NCI-H2107 (cell line): ENCODE measurements around the gene ARFIP1.

Experiments used
- DNase-seq: peaks from one replicate; lab custom pipeline; 2025; lab: John Stamatoyannopoulos, UW

The ARFIP1 gene

GRCh38 chr4:152939621-152940020 is 159.9 kb downstream of the ARFIP1 start:
- DNase-seq = no peak

- DNase-seq = no peak
Measured at GRCh38 chr4:152940461-152940860, 160.7 kb downstream of the ARFIP1 start.

- DNase-seq = no peak
Measured at GRCh38 chr4:152941411-152941810, 161.7 kb downstream of the ARFIP1 start.

- no peak for DNase-seq
Measured at GRCh38 chr4:152942346-152942745, 162.6 kb downstream of the ARFIP1 start.

- DNase-seq = no peak
Measured at GRCh38 chr4:152943672-152944071, 163.9 kb downstream of the ARFIP1 start.

- DNase-seq = no peak
Measured at GRCh38 chr4:152944666-152945320, 165.0 kb downstream of the ARFIP1 start.

GRCh38 chr4:152945639-152946038 is 165.9 kb downstream of the ARFIP1 start:
- no peak for DNase-seq

GRCh38 chr4:152946446-152946845 is 166.7 kb downstream of the ARFIP1 start:
- DNase-seq = no peak

- DNase-seq = no peak
Measured at GRCh38 chr4:152947311-152947710, 167.6 kb downstream of the ARFIP1 start.

GRCh38 chr4:152949930-152950329 is 170.2 kb downstream of the ARFIP1 start:
- no peak for DNase-seq

- DNase-seq = no peak
Measured at GRCh38 chr4:152950402-152951274, 170.9 kb downstream of the ARFIP1 start.

GRCh38 chr4:152951348-152951747 is 171.6 kb downstream of the ARFIP1 start:
- DNase-seq = no peak

GRCh38 chr4:152953514-152953913 is 173.8 kb downstream of the ARFIP1 start:
- no peak for DNase-seq

- DNase-seq = no peak
Measured at GRCh38 chr4:152954741-152955140, 175.0 kb downstream of the ARFIP1 start.

- no peak for DNase-seq
Measured at GRCh38 chr4:152956147-152956546, 176.4 kb downstream of the ARFIP1 start.

- no peak for DNase-seq
Measured at GRCh38 chr4:152956650-152957436, 177.1 kb downstream of the ARFIP1 start.

GRCh38 chr4:152957437-152958171 is 177.8 kb downstream of the ARFIP1 start:
- DNase-seq = no peak

GRCh38 chr4:152959080-152959479 is 179.3 kb downstream of the ARFIP1 start:
- no peak for DNase-seq

GRCh38 chr4:152960082-152960481 is 180.3 kb downstream of the ARFIP1 start:
- no peak for DNase-seq

- no peak for DNase-seq
Measured at GRCh38 chr4:152961014-152961772, 181.4 kb downstream of the ARFIP1 start.

GRCh38 chr4:152961773-152962115 is 182.0 kb downstream of the ARFIP1 start:
- no peak for DNase-seq
